ENCODE measurements around the gene MFNG. TPM values are rescaled to one million over a fixed set of nuclear protein-coding genes. Genes with fewer than 3 reads are reported as not detected.

Gene MFNG
- total and polyA plus RNA-seq, 2 experiments from 2014 or later = 2.6 to 6.4 TPM

DNA sequence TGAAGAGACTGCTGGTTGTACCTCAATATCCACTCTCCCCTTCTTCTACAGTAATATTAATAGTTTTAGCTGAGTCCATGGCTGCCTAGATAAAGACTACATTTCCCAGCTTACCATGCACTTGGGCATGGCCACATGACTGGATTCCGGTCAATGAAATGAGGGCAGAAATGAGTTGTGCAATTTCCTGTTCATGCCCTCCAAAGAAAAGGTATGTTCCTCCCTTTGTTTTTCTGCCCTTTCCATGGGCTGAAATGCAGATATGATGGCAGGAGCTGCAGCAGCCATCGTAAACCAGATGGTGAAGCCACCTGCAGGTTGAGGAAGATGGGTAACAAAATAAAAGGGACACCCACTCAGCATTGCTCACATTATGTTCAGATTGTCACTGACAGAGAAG lies 43.6 kb downstream of the MFNG start:
- Histone ChIP-seq H3K4me3 (no peak overlapping the region), H3K9me3 (ENCODE audit: low read depth) (no peaks in the 10 kb centered on the region), H3K36me3 (no peaks in the 10 kb centered on the region), H3K4me1 (ENCODE audit: low read depth) (no peaks in the 10 kb centered on the region), H3K27me3 (no peaks in the 10 kb centered on the region), H3K27ac (no peak overlapping the region)
- peak in 1 of 2 donors; percentile 64 for DNase-seq (ENCODE audit: low read depth in 1 of 2, low spot score in 1 of 2)
- TF ChIP-seq CTCF (IDR thresholded peaks at IDR 0.05; ENCODE audit: low read depth, low read length) = no peak

DNA sequence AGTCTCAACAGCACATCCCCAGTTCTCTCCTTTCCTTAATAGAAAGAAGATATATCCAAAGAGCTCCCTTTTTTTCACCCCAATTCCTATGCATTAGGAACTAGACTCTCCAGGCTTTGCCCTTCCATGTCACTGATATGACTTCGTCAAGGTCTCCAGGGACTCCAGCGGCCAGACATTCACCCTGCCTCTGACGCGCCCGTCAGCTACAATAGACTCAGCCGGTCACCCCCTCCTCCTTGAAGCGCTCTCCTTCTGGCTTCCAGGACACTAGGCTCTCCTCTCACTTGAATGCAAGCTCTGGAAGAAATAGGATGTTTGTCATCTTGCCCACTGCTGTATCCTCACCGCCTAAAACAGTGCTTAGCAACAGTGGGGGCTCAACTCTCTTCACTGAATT lies 44.0 kb downstream of the MFNG start:
- Histone ChIP-seq H3K27ac (no peak overlapping the region), H3K4me3 (no peak overlapping the region), H3K4me1 (ENCODE audit: low read depth) (no peaks in the 10 kb centered on the region), H3K27me3 (no peaks in the 10 kb centered on the region), H3K36me3 (no peaks in the 10 kb centered on the region), H3K9me3 (ENCODE audit: low read depth) (no peaks in the 10 kb centered on the region)
- no peak for DNase-seq (ENCODE audit: low read depth in 1 of 2, low spot score in 1 of 2)
- no peak for TF ChIP-seq CTCF (IDR thresholded peaks at IDR 0.05; ENCODE audit: low read depth, low read length)

- Histone ChIP-seq H3K36me3 (no peaks in the 10 kb centered on the region), H3K4me1 (ENCODE audit: low read depth) (no peaks in the 10 kb centered on the region), H3K27me3 (no peaks in the 10 kb centered on the region), H3K27ac (no peak overlapping the region), H3K9me3 (ENCODE audit: low read depth) (no peaks in the 10 kb centered on the region), H3K4me3 (no peak overlapping the region)
- no peak for DNase-seq (ENCODE audit: low read depth in 1 of 2, low spot score in 1 of 2)
- TF ChIP-seq CTCF (IDR thresholded peaks at IDR 0.05; ENCODE audit: low read depth, low read length) = no peak
Measured at GRCh38 chr22:37440875-37441274, 45.3 kb downstream of the MFNG start.

- no peak for TF ChIP-seq CTCF (IDR thresholded peaks at IDR 0.05; ENCODE audit: low read depth, low read length)
- no peaks in the 10 kb centered on the region for H3K36me3 ChIP-seq
Measured at GRCh38 chr22:37439347-37439746, 46.8 kb downstream of the MFNG start.

DNA sequence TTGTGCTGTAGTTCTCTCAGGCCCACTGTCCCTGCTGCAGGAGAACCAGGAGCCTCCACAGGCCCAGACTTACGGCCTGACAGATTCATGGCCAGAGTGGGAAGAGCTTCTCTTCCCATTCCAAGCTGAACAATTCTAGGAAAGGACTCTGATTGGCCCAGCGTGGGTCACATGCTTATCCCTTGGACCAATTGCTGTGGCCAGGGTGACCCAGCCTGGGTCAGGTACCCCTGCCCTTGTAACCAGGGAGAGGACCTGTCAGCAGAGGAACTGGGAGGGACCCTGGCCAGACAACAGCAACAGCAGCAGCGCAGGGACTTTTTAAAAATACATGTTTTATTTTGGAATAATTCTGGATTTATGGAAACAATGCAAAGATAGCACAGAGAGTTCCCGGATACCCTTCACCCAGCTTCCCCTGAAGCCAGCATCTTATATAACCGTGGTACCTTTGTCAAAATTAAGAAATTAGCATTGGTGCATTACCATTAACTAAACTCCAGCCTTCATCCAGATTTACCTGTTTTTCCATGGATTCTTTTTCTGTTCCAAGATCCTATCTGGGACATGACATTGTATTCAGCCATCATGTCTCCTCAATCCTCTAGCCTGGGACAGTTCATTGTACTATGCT lies 50.1 kb downstream of the MFNG start:
- no peak overlapping the region for H3K27ac ChIP-seq
- DNase-seq (ENCODE audit: low read depth in 1 of 2, low spot score in 1 of 2) = no peak
- H3K4me3 ChIP-seq = no peak overlapping the region
- TF ChIP-seq CTCF (IDR thresholded peaks at IDR 0.05; ENCODE audit: low read depth, low read length) = no peak
- no peaks in the 10 kb centered on the region for H3K4me1 ChIP-seq (ENCODE audit: low read depth)
- no peaks in the 10 kb centered on the region for H3K36me3 ChIP-seq
- no peaks in the 10 kb centered on the region for H3K9me3 ChIP-seq (ENCODE audit: low read depth)
- peaks cover 4% of the 10 kb centered on the region for H3K27me3 ChIP-seq

More at GRCh38 chr22:37439347-37439746, 46.8 kb downstream of the MFNG start:
- no peaks in the 10 kb centered on the region for H3K9me3 ChIP-seq (ENCODE audit: low read depth)
- H3K27me3 ChIP-seq = no peaks in the 10 kb centered on the region
- no peak for DNase-seq (ENCODE audit: low read depth in 1 of 2, low spot score in 1 of 2)
- H3K27ac ChIP-seq = no peak overlapping the region
- H3K4me3 ChIP-seq = no peak overlapping the region
- no peaks in the 10 kb centered on the region for H3K4me1 ChIP-seq (ENCODE audit: low read depth)

Data from cardiac muscle cell (in vitro differentiated cells and primary cell).